Sigmoid colon (tissue), 7 donors: ENCODE measurements around the gene STAMBP. TPM values are rescaled to one million over a fixed set of nuclear protein-coding genes. Genes with fewer than 3 reads are reported as not detected.

Experiments used
- DNase-seq: peaks from one replicate; pipeline ENCODE4 v3.0.0-alpha.2; 2019
- H3K27ac ChIP-seq, 4 donors: fragments of 200-600 bp; sonication (generic); one replicate each; pipeline ENCODE4 v1.5.1; 2016 to 2019; ENCODE audit warnings: mild to moderate bottlenecking in 1 of 4
- H3K27me3 ChIP-seq, 3 donors: fragments of 200-600 bp; sonication (generic); one replicate each; pipeline ENCODE4 v1.5.1; 2019; ENCODE audit warnings: mild to moderate bottlenecking in 1 of 3
- H3K36me3 ChIP-seq, 4 donors: fragments of 200-600 bp; sonication (generic); one replicate each; pipeline ENCODE4 v1.5.1; 2016 to 2019
- H3K4me1 ChIP-seq, 4 donors: fragments of 200-600 bp; sonication (generic); one replicate each; pipeline ENCODE4 v1.5.1; 2017 to 2019
- H3K4me3 ChIP-seq, 4 donors: fragments of 200-600 bp; sonication (generic); one replicate each; pipeline ENCODE4 v1.5.1; 2017 to 2019; ENCODE audit warnings: mild to moderate bottlenecking in 2 of 4, moderate library complexity in 1 of 4
- H3K9me3 ChIP-seq, 4 donors: fragments of 200-600 bp in 3 of 4; sonication (generic) in 3 of 4; one replicate each; pipeline versions ENCODE4 v1.5.1 to v1.6.1; 2013 to 2019
- EP300 ChIP-seq, 4 donors: sonication (generic); formaldehyde crosslinking; IDR thresholded peaks; one replicate each; pipeline ENCODE4 v1.6.1; 2017; ENCODE audit warnings: antibody characterized with exemption in 4 of 4
- POLR2A ChIP-seq, 2 donors: fragments of 450-650 bp; IDR thresholded peaks; one replicate each; pipeline ENCODE4 v1.6.1; 2016; ENCODE audit warnings: antibody characterized with exemption in 2 of 2, mild to moderate bottlenecking in 2 of 2, moderate library complexity in 2 of 2
- POLR2AphosphoS5 ChIP-seq, 4 donors: sonication (generic); formaldehyde crosslinking; IDR thresholded peaks; one replicate each; pipeline ENCODE4 v1.6.1; 2017; ENCODE audit warnings: antibody characterized with exemption in 4 of 4
- WGBS, 2 donors: extraction: QIAGEN DNeasy Blood & Tissue Kit; methylation state at CpG; one replicate each; pipeline ENCODE4 v1.1.7; 2013; 5-methylcytosine and 5-hydroxymethylcytosine counted together
- intact Hi-C: fragments of 100-400 bp; cut with DNase I; formaldehyde crosslinking; loops from one replicate; pipeline ENCODE4 v1.15.1; 2023
- polyA plus RNA-seq, 3 donors: library from polyadenylated mRNA; stranded (reverse); fragments of 200-250 nt; gene quantifications; one replicate each; pipeline ENCODE4 v1.2.3, GENCODE V29; 2013
- total RNA-seq, 4 donors: library from RNA; depleted of rRNA; stranded (reverse); fragments of >200 nt; gene quantifications; one replicate each; pipeline ENCODE4 v1.1.0, GENCODE V29; 2016
- TF ChIP-seq, protein P1 (sequence below), 4 experiments: fragments of 450-650 bp in 3 of 4; fragments of 200-600 bp in 1 of 4; IDR thresholded peaks; one replicate each; pipeline ENCODE4 v1.5.1; 2016 to 2019; ENCODE audit warnings: antibody characterized with exemption in 4 of 4, mild to moderate bottlenecking in 3 of 4, moderate library complexity in 2 of 4
- donor health status: healthy with polysubstance abuse.
- donor health status: Bipolar disorder and iron deficiency.
- donor health status: healthy.

Gene STAMBP
- total and polyA plus RNA-seq, 7 donors = 23.5 to 55.3 (median 37.0) TPM

DNA sequence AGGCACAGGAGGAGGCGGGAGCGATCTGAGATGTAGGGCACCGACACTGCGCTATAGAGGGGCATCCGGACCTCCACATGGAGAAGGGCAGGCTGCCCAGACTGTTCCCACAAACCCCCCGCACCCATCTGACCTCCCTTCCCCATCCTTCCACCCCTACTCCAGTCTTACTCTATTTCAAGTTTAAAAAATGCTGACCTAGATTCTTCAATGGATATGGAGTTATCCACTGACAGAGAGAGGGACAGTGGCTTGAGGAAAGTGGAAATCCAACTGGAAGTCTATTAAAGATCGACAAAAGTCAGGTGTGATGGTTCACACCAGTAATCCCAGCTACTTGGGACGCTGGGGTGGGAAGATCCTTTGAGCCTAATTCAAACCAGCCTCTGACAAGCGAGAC lies 92.8 kb downstream of the STAMBP start:
- WGBS, 2 donors = 94 to 95% methylated on average over 9 of the region's 9 CpGs
- intact Hi-C loops = loop anchor here (10.0 kb wide), 1 partner anchor 553 kb away; the partner anchor contains the start of gene MRPL53
- DNase-seq = no peak
- Histone ChIP-seq H3K27me3 (no peaks in the 10 kb centered on the region), H3K36me3 (peaks cover 11 to 33% (median 26%) of the 10 kb centered on the region in 4 donors), H3K9me3 (no peaks in the 10 kb centered on the region), H3K27ac (peak overlapping the region; percentile 55 to 99 (median 83)), H3K4me3 (no peak overlapping the region), H3K4me1 (peaks cover 0 to 6% (median 2%) of the 10 kb centered on the region in 4 donors)
- TF ChIP-seq POLR2AphosphoS5 (IDR thresholded peaks at IDR 0.05) (no peak), EP300 (IDR thresholded peaks at IDR 0.05) (no peak), POLR2A (IDR thresholded peaks at IDR 0.05) (no peak)
- TF ChIP-seq, protein P1, sequence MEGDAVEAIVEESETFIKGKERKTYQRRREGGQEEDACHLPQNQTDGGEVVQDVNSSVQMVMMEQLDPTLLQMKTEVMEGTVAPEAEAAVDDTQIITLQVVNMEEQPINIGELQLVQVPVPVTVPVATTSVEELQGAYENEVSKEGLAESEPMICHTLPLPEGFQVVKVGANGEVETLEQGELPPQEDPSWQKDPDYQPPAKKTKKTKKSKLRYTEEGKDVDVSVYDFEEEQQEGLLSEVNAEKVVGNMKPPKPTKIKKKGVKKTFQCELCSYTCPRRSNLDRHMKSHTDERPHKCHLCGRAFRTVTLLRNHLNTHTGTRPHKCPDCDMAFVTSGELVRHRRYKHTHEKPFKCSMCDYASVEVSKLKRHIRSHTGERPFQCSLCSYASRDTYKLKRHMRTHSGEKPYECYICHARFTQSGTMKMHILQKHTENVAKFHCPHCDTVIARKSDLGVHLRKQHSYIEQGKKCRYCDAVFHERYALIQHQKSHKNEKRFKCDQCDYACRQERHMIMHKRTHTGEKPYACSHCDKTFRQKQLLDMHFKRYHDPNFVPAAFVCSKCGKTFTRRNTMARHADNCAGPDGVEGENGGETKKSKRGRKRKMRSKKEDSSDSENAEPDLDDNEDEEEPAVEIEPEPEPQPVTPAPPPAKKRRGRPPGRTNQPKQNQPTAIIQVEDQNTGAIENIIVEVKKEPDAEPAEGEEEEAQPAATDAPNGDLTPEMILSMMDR (IDR thresholded peaks at IDR 0.05) = no peak

DNA sequence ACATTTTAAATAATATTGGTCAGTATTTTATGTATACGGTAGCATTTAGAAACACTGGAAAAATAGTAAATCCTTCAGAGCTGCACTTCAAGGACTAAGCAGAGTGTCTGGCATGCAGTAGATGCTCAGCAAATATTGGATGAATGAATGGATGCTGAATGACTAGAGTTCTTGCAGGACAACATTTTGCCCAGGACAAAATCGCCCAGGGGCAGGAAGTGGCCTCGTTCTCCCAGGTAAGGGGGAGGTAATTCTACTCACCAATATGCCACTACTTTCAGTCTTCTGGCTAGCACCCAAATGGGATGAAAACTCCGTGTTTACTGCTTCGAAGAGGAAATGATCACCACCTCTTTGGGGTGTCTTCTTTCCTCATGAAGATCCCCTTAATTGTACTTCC lies 93.9 kb downstream of the STAMBP start:
- no peak for DNase-seq
- WGBS, 2 donors = 51 to 77% methylated on average over 5 of the region's 5 CpGs
- Histone ChIP-seq H3K36me3 (peaks cover under 1 to 22% (median 15%) of the 10 kb centered on the region in 4 donors), H3K27ac (peak overlapping the region in 2 of 4 donors; percentile 97 to 99), H3K9me3 (no peaks in the 10 kb centered on the region), H3K27me3 (no peaks in the 10 kb centered on the region), H3K4me1 (peaks cover 0 to 11% (median 7%) of the 10 kb centered on the region in 4 donors), H3K4me3 (no peak overlapping the region)
- no peak for TF ChIP-seq EP300 (IDR thresholded peaks at IDR 0.05)
- TF ChIP-seq POLR2AphosphoS5 (IDR thresholded peaks at IDR 0.05) = no peak
- TF ChIP-seq, protein P1 (IDR thresholded peaks at IDR 0.05) = no peak
- TF ChIP-seq POLR2A (IDR thresholded peaks at IDR 0.05) = no peak
- intact Hi-C loops = loop anchor here (10.0 kb wide), 1 partner anchor 552 kb away; the partner anchor contains the start of gene MRPL53

Other genes with a start within 250 kb of the STAMBP start
- not detected for gene NAT8, start 186.5 kb upstream of the STAMBP start, total RNA-seq
- gene NAT8, start 186.5 kb upstream of the STAMBP start, polyA plus RNA-seq = under 1 TPM in 1 of 3 donors, not detected in 2; 0.25 TPM
- 10 to 100 TPM; 19.0 to 45.9 (median 40.2) TPM for gene TPRKB, start 91.6 kb upstream of the STAMBP start, total RNA-seq
- 10 to 100 TPM; 53.8 to 86.2 (median 77.5) TPM for gene TPRKB, start 91.6 kb upstream of the STAMBP start, polyA plus RNA-seq
- gene DUSP11, start 48.9 kb upstream of the STAMBP start, total RNA-seq = 10 to 100 TPM; 12.9 to 34.7 (median 25.8) TPM
- gene DUSP11, start 48.9 kb upstream of the STAMBP start, polyA plus RNA-seq = 10 to 100 TPM; 16.2 to 25.7 (median 22.8) TPM
- not detected for gene C2orf78, start 44.8 kb upstream of the STAMBP start, total RNA-seq
- gene C2orf78, start 44.8 kb upstream of the STAMBP start, polyA plus RNA-seq = not detected
- gene ACTG2, start 64.0 kb downstream of the STAMBP start, total RNA-seq = over 10,000 TPM in 1 of 4 donors, 1,000 to 10,000 TPM in 3; 3,612 to 10,290 (median 5,643) TPM
- gene ACTG2, start 64.0 kb downstream of the STAMBP start, polyA plus RNA-seq = 100 to 1,000 TPM in 2 of 3 donors, 10 to 100 TPM in 1; 16.9 to 441 (median 104) TPM
- gene DGUOK, start 97.9 kb downstream of the STAMBP start, total RNA-seq = 10 to 100 TPM; 31.6 to 48.1 (median 39.3) TPM
- gene DGUOK, start 97.9 kb downstream of the STAMBP start, polyA plus RNA-seq = 100 to 1,000 TPM in 1 of 3 donors, 10 to 100 TPM in 2; 89.3 to 132 (median 96.7) TPM
- 1 to 10 TPM; 3.1 to 5.8 (median 3.6) TPM for gene TET3, start 155.9 kb downstream of the STAMBP start, total RNA-seq
- gene TET3, start 155.9 kb downstream of the STAMBP start, polyA plus RNA-seq = 1 to 10 TPM; 1.8 to 9.6 (median 2.5) TPM